GM21786 (cell line): ENCODE measurements around the gene NOS1.

ENCODE experiments used
- ATAC-seq: cut with Tn5 transposase; IDR thresholded peaks from one replicate; pipeline ENCODE4 v1.9.1; 2021; ENCODE audit not compliant: unreplicated experiment

The NOS1 gene

GRCh38 chr12:117363953-117364486 is 2.6 kb upstream of the NOS1 start:
- no peak for ATAC-seq

DNA sequence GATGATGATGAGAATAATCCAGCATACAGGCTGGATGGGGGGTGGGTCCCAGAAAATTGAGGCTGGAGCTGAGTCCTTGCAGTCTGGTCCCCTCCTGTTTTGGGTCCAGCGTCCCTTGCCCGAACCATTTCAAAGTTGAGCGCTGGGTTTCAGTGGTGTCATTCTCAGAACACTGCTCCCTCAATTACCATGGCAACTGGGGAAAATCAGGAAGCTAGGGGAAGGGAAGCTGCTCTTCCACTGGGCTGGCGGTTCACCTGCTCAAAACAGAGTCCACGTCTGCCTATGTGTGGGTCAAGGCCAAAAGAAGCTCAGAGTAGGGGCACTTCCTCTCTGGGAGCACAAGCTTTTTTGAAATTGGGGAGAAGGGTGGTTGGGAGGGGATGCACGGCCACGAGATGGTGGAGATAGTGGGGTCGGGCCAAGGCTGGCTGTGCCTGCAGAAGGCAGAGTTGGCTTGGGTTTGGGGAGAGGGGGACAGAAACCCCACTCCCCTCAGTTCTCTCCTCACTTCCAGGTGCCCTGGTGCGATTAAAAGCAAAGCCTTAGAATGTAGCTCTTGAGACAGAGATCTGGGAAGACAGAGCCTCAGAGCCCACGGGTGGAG is 1.7 kb upstream of the NOS1 start:
- no peak for ATAC-seq

- ATAC-seq, result no peak
Observed at GRCh38 chr12:117362391-117362790, 965 bp upstream of the NOS1 start.

DNA sequence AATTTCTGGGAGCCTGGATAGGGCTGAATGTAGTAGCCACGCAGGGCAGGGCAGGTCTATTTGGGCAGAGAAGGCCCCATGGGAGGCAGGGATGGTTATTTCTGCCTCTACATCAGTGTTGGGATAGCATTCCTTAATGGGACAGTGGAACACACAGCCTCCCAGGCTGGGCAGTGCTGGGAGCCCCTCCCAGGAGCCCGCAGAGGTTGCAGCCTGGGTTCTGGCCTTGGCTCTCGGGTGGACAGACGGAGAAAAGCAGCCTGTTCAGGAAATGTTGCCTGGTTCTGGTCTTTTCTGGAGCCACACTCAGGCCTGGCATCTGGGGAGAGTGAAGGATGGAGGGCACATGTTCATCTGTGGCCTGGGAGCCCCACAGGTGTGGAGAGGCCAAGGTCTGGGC is 479 bp upstream of the NOS1 start:
- ATAC-seq, result no peak

GRCh38 chr12:117360551-117361346 is 677 bp downstream of the NOS1 start:
- ATAC-seq, result no peak

DNA sequence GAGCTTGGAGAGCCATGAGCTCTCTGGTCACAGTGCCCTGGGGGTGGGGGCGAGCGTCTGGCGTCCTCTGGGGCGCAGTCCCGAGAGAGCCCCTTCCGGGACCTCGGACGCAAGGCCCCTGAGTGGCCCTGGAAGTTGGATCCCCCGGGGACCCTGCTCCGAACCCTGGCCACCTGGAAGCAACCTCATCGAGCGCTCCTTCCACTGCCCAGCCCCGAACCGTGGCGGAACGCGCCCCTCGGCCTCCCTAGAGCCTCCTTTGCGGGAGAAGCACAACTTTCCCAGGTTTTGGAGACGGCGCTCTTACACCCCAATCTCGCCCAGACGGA is 1.2 kb downstream of the NOS1 start:
- no peak for ATAC-seq

DNA sequence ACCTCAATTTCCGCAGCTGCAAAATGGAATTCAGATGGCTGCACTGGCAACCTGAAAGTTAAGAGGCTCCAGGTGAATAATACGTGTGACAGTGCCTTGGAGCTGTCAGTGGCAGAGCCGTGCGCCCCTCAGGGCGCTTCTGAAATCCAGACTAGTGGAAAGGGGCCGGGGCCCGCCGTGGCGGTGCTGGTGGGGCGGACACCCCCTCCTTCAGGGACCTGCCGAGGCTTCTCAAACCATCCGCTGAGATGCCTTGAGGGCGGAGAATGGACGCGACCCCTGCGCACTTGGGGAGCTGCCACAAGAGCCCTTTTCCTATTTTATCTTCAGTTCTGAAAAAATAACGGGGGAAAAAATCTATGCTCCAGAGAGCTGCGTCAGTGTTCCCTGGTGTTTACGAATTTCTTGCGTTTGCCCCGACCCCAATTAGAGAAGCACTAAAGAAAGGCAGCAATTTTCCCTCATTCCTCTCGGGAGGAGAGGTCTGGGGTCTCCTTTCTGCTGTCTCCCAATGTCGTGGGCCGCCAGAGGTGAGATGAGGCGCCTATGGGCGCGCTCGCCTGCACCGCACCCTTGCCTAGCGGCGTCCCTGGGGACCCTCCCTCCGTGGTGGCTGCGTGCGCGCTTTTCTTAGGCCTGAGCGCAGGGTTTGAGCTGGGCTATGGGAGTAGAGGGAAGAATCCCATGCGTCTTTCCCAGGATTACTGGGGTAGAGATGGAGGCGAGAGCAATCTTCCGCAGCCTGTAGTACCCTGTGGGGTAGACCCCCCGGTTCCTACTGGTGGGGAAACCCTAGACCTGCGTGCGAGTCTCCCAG is 2.2 kb downstream of the NOS1 start:
- ATAC-seq, result no peak

GRCh38 chr12:117356048-117356447 is 5.4 kb downstream of the NOS1 start:
- ATAC-seq, result no peak

DNA sequence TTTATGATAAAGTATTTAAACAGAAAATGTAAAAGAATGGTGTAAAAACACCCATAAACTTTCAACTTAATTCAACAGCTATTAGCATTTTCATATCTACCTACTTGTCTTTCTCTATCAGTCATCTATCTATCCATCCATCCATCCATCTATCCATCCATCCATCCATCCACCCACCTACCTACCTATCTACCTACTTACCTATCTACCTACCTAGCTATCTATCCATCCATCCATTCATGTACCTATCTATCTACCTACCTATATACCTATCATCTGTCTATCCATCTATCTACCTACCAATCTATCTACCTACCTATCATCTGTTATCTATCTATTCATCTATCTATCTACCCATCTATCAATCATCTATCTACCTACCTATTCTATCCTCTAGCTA is 8.5 kb downstream of the NOS1 start:
- no peak for ATAC-seq

- no peak for ATAC-seq
Observed at GRCh38 chr12:117352206-117352605, 9.2 kb downstream of the NOS1 start.

DNA sequence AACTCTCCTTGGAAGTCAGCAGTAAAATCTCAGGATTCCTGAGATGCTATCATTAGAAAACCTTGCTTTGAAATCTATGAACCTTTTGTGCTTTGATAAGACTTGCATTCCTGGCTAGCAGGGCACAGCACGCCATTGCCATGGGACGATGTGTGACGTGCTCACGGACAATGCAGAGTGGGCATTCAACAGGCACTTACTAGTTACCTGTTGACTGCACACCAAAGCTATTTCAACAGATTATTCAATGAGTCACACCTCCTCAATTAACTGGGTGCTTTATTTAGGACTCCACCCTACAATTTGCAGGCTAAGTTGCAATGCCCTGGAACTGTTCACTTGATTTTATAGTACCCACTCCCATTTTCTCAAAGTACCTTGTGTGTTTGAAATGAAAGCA is 11.3 kb downstream of the NOS1 start:
- no peak for ATAC-seq

GRCh38 chr12:117347588-117347987 is 13.8 kb downstream of the NOS1 start:
- no peak for ATAC-seq

- no peak for ATAC-seq
Observed at GRCh38 chr12:117344716-117345115, 16.7 kb downstream of the NOS1 start.

GRCh38 chr12:117343849-117344248 is 17.6 kb downstream of the NOS1 start:
- no peak for ATAC-seq

DNA sequence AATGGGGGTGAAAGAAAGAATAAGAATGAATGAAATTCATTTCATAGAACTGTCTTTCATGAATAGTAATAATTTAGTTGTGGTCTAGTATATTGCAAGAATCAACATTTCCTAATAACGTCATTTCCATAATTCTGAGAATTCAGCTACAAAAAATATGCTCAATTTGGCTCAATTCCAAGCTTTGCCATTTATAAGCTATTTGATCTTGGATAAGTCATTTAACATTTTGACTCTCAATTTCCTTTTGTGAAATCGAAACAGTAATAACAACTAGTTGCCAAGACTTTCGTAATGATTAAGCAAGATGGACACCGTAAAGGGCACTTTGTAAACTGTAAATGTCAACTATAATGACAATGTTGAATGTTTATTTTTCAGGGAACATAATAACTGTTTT is 18.1 kb downstream of the NOS1 start:
- no peak for ATAC-seq

- no peak for ATAC-seq
Observed at GRCh38 chr12:117342682-117343081, 18.7 kb downstream of the NOS1 start.

DNA sequence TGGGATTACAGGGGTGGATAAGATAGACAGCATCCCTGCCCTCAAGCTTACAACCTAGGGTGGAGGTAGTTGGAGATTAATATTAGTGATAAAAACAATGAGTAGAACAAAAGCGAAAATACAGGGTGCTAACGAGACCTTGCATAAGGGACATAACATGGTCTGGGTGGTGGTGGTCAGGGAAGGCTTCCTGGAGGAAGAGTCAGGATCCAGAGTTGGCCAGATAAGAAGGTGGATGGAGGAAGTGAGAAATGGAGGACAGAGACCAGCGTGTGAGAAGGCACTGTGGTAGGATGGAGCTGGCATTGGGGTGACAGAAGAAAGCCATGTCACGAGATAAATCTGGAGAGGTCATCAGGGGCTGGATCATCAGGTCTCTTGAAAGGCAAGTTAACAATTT is 19.2 kb downstream of the NOS1 start:
- ATAC-seq, result no peak

GRCh38 chr12:117339104-117339503 is 22.3 kb downstream of the NOS1 start:
- ATAC-seq, result no peak

GRCh38 chr12:117334855-117335587 is 26.4 kb downstream of the NOS1 start:
- no peak for ATAC-seq

DNA sequence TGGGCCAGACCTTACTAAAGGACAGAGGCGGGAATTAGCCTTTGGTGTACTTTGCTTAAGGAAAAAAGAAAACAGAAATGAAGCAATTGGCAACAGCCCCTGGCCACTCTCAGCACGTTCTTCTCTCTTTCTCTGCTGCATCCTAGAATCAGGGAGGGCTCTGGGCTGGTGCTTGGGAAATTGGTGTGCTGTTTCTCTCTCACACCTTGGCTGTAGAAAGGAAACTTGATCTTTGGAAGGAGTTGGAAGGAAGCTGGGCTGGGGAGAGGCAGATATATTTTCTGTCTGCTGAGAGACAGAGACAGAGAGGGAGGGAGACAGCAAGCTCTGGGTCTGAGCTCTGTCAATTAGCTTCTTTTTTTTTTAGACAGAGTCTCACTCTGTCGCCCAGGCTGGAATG is 27.4 kb downstream of the NOS1 start:
- no peak for ATAC-seq

- no peak for ATAC-seq
Observed at GRCh38 chr12:117333331-117333881, 28.0 kb downstream of the NOS1 start.
